Measurements from ENCODE around the gene PRKAR1B.
"Not testable (repeated sequence)": the region's sequence is repeated elsewhere in the genome, so short reads cannot be mapped to it uniquely, and the experiment has no call there.

Gene PRKAR1B

DNA sequence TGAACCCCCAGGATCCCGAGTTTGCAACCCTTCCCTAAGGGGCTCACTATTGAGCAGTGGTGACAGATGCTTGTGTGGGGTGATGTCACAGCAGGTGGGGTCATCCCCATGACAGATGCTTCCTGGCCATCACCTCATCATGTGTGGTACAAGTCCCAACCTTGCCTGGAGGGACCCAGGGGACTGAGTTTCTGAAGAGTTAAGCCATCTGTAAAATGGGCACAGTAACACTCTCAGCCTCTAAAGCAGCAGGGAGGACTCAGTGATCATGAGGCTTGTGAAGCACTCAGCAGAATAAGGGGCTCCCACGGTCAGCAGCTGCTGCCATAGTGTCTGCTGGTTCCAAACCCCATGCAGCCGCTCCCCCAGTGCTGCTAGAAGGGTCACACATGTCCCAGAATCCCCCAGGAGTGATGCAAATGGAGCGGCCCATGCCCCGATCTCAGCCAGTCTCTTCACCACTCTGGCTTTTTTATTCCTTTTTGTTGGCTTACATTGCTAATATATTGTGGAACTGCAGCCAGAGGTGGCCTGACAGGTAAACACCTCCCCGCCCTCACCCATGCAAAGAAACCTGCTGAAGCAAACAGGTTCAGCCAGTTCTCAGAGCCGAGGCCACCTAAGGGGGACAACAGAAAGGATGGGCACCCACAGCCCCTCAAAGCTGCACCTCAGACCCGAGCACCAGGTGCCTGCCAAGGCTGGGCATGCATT, 105.4 kb downstream of the PRKAR1B start:
- no peak for DNase-seq (ENCODE audit: low read depth)

DNA sequence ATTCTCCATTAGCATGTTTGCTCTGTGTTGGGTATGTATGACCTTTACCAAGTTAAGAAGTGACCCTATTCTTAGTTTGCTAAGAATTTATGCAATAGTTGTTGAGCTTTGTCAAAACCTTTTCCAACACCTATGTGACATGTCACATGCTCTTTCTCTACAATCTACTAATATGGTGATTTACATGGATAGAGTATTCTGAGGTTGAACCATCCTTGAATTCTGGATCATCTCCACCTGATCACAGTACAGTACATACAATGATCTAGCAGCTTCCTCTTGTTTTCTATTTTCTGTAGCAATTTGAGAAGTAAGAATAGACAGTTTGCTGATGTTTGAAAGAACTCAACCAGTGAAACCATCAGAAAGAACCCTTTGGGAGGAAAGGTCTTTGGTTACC, 106.2 kb downstream of the PRKAR1B start:
- DNase-seq (ENCODE audit: low read depth), result no peak

DNA sequence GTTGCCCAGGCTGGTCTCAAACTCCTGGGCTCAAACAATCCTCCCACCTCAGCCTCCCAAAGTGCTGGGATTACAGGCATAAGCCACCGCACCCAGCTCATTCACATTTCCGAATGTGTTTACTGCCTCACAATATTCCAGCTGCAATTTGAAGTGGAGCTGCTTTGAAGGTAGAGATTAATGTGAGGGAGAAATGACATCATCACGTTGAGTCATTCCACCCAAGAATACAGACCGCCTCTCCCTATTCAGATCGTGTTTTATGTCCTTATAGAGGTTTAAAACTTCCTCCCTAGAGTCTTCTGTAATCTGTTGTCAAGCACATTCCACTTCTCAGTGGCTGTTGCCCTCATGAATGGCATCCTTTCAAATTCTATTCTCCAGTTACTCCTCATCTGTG, 107.0 kb downstream of the PRKAR1B start:
- DNase-seq (ENCODE audit: low read depth), result no peak

DNA sequence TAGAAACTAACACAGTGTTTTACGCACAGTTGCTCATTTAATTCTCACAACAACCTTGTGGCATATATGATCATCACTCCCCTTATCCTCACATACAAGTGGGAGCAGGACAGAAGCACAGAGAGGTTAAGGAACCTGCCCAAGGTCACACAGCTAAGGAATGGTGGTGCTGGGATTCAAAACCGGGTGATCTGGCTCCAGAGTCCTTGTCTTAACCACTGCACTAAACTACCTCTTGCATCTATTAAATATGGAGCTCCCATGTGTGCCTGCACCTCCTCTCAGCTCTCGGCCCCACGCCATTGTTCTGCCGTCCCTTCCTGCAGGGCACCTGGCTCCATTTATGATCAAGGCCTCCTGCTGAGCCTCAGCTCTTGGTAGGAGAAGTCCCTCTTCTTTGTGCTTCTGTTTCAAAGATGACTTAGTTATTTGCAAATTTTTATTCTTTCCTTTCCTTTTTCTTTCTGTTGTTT, 107.7 kb downstream of the PRKAR1B start:
- DNase-seq (ENCODE audit: low read depth), result no peak

DNA sequence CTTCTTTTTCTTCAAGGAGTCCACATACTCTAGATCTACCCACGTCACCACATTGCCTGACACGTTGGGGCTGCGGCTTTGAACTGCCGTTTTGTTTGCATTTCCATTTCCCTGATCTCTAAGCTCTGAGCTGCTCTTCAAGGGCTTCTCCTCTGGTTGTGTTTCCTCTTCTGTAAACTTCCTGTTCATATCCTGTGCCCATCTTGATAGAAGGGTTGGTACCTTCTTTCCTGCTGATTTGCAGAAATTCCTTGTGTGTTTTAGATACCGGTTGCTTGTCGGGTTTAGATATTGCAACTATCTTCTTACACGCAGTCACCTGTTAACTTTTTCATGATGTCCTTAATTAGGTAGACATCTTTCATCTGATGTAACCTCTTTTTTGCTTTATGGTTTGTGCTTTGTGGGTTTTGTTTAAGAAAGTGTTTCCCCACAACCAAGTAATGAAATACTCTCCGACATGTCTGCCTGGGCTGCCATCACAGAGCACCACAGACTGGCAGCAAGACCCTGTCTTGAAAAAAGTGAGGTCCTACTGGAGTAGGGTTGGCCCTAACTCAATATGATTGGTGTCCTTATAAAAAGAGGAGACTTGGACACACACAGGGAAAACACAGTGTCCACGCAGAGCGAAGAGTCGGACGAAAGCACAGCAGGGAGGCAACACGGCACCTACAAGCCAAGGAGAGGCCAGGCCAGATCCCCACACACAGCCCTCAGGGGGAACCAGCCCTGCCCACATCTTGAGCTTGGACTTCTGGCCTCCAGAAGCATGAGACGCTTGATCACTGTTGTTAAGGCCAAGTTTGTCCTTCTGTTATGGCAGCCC, 108.3 kb downstream of the PRKAR1B start:
- DNase-seq (ENCODE audit: low read depth), result peak; percentile 68

DNA sequence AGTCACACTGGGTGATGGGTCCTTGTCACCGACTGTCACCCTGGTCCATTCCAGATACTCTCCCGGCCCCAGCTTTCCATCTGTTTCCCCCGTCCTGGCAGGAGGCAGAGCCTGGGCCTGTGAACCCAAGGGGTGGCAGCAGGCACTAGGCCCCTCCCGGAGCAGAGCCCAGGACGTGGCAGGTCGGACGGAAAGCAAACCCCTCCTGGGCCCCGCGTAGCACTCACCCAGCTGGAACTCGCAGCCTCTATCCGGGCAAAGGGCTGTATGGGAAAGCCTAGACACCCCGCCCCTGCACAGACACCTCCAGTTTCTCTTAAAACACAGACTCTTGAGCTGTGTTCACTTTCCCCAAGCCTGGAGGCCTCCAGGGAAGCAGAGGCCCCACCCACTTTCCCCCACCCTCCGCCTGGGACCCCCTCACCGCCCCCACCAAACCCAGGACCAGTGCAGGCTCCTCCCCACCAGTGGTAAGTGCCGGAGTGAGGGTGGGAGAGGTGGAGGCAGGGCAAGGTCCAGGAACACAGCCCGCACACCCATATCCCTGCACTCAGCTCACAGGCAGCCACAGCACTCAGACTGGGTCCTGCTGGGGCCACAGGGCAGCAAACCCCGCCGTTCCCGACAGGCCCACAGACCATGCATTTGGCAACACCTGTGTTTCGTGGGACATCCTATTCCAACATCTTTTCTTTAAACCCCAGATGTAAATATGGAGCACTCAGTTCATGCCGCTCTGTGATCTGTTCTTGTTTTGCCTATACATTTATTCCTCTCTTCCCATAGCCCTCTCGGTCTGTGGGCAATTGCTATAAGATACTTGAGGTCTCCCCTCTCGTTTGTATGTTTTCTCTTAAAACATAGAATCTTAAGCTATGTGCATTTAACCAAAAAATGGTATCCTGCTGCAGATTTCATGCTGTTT, 109.2 kb downstream of the PRKAR1B start:
- no peak for DNase-seq (ENCODE audit: low read depth)

DNA sequence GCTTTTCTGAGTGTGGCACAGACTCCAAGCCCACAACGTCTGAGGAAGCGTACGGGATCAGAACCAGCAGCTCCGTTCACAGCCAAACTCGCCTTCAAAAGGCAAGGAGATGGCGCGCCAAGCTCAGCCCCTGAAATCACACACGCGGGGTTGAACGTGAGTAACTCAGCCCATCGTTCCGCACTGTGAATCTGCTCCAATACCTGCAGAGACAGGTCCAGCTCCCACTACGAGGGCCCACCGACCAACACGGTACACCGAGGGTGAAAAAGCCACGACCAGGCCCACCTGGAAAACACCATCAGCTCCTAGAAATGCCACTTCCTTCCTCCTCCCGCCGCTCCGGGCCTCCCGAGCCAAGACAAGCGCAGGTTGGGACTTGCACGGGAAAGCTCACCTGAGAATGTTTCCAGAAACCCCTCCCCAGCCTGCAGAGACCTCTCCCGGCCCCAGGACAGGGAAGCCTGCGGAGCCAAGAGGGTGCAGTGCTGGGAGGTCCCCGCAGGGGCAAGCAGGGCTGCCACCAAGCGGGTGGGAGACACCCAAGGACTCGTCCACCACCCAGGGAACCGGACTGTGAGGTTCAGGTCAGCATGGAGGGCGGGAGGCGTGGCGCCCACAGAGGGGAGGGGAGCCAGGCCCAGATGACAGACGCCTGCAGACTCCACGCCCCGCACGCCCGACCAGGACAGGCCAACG, 113.5 kb downstream of the PRKAR1B start:
- no peak for DNase-seq (ENCODE audit: low read depth)

DNA sequence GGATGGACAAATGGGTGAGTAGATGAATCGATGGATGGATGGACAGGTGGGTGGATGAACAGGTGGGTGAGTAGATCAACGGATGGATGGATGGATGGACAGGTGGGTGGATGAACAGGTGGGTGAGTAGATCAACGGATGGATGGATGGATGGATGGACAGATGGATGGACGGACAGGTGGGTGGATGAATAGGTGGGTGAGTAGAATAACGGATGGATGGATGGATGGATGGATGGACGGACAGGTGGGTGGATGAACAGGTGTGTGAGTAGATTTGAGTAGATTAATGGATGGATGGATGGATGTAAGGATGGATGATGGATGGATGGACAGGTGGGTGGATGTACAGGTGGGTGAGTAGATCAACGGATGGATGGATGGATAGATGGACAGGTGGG, 115.2 kb downstream of the PRKAR1B start:
- not testable (repeated sequence) for DNase-seq (ENCODE audit: low read depth)

DNA sequence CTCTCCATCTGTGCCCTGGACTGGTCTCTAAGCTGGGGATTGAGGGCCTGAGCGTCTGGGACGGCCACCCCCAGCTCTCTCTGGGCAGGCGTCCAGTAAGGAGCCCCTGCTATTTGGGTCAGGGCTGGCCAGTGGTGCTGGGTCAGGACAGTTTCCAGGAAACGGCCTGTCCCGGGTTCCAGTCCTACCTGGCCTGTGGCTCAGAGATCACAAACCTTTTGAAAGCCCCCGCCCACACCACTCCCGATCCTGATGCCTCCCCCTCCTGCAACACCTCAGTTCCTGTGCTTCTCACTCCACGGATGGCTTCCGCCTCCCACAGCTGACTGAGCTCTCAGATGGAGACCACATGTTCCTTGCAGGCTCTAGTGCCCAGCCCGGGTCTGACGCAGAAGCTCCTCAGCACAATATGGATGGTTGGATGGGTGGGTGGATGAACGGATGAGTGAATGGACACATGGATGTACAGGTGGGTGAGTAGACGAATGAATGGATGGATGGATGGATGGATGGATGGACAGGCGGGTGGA, 115.7 kb downstream of the PRKAR1B start:
- no peak for DNase-seq (ENCODE audit: low read depth)

DNA sequence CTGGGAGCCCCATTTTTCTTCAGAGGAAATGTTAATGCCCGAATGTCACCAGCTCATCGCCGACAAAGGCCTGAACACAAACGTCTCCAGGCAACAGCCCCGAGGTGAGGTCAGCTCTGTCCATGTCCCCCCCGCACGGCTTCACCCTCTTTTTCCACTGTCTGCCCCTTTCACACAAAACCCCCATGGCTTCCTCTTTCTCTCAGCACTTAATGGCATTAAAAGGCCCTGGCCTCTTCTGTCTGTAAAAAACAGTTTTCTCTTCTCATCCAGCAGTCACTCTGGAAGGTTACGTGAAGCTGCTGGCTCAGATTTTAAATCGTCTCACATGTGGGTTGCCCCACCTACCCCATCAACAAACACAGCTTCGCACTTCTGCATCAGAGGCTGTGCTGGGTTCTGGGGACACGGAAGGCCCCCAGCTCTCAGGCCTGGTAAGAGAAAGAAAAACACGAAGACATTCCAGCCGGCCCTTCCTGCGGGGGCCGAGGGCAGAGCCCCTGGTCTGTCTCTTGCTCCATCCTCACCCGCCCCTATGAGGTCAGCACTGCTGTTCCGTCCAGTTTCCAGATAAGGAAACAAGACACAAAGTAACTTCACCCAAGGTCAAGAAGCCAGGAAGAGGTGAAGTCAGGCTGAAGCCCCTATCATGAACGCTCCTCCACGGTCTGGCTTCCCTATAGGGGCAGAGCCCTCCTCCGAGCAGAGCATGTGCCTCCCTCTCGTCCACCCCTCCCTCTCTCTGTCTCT, 116.4 kb downstream of the PRKAR1B start:
- DNase-seq (ENCODE audit: low read depth), result no peak

DNA sequence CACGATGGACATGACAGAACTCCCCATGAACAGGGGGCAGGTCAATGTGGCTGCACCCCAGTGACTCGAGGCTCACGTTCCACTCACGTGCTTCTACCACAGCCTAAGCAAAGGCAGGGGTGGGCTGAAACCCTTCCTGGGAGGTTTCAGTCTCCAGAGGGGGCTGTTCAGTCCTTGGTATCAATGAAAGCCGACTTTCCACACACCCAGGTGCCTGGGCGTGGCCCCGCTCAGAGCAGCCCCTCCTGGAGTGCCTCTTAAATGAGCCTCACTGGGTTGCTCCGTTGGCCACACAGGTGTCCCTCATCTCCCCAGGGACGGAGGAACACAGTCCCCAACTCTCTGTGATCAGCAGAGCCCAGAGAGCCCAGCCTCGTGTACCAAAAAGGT, 116.9 kb downstream of the PRKAR1B start:
- DNase-seq (ENCODE audit: low read depth), result no peak

DNA sequence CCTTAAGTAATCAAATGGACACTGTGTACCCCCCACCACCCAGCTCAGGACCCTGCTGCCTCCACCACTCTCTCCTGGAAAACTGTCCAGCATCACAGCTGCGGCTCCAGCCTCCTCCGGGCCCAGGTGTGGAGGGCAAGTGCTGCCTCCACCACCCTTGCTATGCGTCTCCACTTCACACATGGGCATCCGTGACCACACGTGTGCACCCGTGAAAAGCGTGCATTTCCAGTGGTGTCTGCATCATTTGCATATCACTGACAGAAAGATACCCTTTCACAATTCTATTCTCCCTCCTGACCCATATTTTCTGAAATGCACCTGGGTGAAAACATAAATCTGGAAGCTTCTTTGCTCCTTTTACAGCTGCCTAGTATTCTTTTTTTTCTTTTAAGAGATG, 117.7 kb downstream of the PRKAR1B start:
- no peak for DNase-seq (ENCODE audit: low read depth)

DNA sequence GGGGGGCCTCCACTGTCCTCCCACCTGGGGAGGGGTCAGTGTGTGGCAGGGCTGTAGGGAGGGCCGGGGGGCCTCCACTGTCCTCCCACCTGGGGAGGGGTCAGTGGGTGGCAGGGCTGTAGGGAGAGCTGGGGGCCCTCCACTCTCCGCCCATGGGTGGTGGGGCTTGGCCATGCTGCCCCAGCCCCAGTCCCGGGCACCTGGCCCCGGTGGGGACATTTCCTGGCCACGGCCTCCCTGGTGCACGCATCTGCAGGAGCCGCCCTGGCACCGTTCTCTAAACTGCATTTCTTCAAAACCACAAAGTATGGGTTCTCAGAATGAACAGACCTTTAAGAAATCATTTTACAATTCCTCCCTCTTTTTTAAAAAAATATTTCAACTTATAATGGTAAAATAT, 118.1 kb downstream of the PRKAR1B start:
- DNase-seq (ENCODE audit: low read depth), result no peak

DNA sequence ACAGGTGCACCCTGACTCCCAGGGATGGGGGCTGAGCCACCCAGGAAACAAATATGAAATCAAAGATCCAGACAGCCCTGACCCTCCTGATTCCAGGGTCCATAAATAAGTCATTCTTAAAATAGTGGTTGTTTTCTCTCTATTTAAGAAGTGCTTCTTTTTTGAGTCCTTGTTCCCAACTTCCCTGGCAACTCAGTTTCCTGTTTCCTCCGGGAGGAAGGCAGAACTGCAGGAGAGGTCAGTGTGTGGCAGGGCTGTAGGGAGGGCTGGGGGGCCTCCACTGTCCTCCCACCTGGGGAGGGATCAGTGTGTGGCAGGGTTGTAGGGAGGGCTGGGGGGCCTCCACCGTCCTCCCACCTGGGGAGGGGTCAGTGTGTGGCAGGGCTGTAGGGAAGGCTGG, 118.7 kb downstream of the PRKAR1B start:
- no peak for DNase-seq (ENCODE audit: low read depth)

DNA sequence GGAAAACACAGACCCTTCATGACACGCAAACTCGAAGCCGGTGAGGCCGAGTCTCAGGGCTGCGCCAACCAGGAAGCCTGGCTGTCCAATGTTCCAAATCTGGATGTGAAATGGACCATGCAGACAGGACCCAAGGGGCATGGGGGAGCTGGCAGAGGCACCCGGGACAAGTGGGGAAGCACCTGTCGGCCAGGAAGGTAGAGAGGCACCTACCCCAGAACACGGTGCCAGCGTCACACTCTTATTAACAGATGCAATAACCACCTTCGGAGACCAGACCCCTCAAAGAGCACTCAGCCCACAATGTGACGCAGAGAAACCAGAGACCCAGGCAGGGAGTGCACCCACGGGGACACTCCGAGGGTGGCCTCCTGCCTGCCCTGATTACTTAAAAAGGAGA, 119.1 kb downstream of the PRKAR1B start:
- no peak for DNase-seq (ENCODE audit: low read depth)

DNA sequence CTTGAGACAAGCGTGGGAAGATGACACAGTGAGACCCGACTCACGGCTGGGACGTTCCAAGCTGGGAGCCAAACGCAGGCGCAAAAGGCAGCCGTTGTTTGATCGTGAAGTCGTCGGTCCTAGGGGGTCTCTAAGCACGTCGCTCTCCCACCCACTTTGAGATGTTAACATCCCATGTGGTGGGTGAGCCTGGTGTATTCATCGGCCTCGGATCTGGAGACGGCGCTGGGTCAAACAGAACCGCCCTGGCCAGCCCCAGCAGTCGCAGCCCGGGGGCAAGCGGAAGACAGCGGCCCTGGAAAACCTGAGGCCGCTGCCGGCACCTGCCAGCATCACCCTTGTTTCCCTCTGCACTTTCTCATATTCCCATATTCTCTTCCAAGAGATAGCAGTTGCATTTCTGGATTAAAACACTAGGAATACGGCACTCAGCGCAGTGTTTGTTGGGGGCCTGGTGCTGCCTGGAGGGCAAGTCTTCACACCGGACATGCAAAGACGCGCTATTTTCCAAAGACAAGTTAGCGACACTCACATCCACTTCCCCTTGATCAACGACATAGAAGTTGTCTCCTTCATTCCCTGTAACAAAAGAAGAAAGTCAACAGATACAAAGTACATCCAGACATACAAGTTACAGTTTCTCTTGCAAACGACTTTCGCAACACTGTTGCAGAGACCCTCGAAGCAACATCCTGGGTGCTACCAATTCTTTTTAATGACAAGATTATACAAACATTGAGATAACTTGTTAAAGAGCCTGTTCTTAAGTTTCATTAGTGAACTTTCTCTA, 121.2 kb downstream of the PRKAR1B start:
- no peak for DNase-seq (ENCODE audit: low read depth)

DNA sequence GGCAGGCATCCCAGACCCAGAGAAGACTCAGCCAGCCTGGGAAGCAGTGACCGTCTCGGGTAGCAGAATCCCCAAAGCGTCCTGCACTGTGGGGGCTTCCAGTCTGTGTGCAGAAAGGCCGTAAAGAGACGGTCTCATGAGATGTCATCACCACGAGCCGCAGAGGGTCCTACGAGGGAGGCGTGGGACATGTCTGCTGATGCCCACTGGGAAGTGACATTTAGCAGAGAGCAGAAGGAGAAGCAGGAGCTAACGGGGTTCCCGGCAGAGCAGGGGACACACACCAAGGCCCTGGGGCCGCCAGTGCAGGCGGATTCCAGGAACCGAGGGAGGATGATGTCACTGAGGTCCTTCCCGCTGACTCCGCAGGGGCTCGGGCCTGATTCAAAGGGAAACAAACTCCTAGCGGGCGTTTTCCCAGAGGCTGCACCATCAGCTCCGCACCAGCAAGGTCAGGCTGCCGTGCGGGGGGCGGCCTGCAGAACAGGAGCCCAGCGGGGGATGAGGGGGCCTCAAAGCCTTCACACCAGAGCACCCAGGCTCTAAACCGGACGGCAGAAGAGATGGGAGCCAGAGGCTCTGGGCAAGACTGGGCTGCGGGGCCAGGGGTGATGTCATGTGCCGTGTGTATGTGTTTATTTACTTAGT, 122.1 kb downstream of the PRKAR1B start:
- DNase-seq (ENCODE audit: low read depth), result no peak

DNA sequence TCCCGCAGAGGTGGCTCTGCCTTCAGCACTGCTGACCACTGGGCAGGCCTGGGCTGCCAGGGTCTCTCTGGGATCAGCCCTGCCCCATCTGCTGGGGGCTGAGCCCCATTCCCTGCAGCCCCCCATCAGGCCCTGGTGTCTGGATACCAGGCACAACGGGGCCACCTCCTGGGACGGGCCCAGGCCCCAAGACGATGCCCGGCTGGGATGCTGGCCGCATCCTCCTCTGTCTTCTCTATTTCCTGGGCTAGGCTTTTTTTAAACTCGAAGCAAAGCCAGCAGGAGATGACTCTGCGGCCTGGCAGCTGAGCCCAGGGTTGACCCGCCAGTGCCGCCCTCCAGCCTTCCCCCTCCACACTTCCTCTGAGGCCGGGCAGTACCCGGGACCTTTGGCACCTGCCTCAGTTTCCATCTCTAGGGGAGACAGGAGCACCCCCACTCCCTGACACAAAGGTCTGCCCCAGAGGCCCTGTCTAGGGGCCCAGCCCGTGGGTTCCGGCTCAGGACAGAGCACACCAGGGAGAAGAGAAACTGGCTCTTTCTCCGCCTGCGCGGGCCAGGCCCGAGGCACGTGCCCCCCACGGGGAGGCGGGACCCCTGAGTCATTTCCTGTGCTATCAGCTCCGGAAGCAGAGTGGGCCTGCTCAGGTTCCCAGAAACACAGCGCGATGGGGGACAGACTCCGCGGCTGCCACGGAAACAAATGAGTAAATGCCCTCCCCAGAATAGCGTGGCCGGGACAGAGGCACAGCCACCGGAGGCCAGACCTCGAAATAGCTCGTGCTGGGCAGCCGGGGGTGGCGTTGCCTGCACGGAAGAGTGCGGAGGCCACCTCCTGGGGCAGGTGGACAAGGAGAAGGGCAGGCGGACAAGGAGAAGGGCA, 122.8 kb downstream of the PRKAR1B start:
- DNase-seq (ENCODE audit: low read depth), result peak; percentile 87

Data from T follicular helper cell (primary cell).